ENCODE data around the gene DEF6.
"Not testable (repeated sequence)": the region's sequence is repeated elsewhere in the genome, so short reads cannot be mapped to it uniquely, and the experiment has no call there.

DEF6 gene

DNA sequence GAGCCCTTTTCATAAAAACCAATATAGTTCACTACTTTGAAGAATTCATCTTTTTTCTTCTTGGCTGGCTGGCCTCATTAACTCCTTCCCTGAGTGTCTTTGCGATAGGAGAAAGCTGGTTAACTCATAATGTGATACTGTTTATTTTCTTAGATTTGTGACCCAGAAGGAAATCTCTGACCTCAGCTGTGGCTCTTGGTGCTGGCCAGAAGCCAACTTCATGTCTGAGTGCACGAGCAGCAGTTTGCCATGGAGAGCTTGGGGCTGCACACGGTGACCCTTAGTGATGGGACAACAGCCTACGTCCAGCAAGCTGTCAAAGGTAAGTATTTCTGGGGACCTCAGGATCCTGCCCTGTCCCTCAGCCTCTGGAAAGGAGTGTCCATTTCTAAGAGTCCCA, 16.7 kb upstream of the DEF6 start:
- no peak for DNase-seq

DNA sequence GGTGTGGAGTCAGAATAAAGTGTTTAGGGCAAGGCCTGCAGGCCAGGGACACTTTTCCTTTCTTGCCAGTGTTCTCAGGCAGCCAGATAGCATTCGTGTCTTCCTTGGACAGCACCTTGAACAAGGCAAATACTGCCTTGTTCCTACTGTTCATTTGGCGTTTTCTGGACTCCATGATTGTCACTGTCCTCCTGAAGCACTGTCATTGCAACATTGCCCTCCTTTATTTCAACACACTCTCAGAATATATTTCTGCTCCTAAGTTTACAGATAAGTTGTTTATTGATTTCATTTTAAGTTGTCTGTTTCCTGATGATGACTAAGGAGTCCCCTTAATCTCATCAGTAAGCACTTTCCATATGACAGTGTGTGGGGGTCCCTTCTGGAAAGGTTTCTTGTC, 15.1 kb upstream of the DEF6 start:
- no peak for DNase-seq

- DNase-seq, result no peak
Observed at GRCh38 chr6:35283361-35283760, 14.3 kb upstream of the DEF6 start.

DNA sequence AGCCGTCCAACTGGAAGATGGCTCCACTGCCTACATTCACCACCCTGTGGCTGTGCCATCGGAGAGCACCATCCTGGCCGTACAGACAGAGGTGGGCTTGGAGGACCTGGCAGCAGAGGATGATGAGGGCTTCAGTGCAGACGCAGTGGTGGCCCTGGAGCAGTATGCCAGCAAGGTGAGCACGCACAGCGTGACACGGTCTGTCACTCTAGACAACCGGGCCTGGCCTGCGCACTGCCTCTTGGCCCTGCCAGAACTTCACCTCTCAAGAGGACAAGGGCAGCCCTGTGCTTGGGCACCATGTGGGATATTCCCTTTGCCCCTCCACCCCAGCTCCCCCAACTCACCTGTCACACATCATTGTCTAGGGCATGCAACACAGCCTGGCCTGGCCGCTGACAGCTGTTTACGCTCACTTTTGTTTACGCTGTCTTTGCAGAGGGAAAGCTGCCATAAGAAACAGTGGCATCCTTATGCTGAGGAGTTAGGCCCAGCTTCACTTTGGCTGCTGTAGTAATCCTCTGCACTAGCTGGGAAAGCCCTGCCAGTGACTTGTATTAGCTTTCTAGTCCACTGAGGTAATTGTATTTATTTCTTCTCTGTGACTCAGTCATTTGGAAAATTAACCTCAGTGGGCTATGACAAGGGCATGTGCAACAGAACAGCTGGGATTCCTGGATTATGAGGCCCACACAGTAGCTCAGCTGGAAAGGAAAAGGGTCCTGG, 9.8 kb upstream of the DEF6 start:
- no peak for DNase-seq

DNA sequence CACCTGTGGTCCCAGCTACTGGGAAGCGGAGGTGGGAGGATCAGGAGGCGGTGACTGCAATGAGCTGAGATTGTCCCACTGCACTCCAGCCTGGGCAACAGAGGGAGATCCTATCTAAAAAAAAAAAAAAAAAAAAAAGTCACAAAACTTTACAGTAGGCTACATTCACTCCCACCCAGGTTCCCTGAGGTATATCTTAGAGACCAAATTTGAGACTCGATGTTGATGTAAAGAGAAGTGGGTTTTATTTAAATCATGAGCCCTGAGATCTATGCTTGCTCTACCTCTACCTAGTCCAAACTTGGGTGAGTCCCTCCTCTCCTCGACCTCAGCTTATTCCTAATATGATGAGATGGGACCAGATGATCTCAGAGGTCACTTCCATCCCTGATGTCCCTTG, 8.8 kb upstream of the DEF6 start:
- no peak for DNase-seq

- DNase-seq, result no peak
Observed at GRCh38 chr6:35291491-35291890, 6.1 kb upstream of the DEF6 start.

DNA sequence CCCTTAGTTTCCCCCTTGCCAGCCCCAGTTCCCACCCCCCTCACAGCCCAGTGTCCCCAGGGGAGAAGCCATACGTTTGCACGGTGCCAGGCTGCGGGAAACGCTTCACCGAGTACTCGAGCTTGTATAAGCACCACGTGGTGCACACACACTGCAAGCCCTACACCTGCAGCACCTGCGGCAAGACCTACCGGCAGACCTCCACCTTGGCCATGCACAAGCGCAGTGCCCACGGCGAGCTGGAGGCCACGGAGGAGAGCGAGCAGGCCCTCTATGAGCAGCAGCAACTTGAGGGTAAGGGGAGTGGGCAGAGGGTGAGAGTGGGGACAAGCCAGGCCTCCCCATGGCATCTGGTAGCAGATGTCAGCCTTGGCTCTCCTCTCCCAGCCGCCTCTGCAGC, 5.1 kb upstream of the DEF6 start:
- DNase-seq, result no peak

GRCh38 chr6:35293681-35294080, 3.9 kb upstream of the DEF6 start:
- DNase-seq, result no peak

DNA sequence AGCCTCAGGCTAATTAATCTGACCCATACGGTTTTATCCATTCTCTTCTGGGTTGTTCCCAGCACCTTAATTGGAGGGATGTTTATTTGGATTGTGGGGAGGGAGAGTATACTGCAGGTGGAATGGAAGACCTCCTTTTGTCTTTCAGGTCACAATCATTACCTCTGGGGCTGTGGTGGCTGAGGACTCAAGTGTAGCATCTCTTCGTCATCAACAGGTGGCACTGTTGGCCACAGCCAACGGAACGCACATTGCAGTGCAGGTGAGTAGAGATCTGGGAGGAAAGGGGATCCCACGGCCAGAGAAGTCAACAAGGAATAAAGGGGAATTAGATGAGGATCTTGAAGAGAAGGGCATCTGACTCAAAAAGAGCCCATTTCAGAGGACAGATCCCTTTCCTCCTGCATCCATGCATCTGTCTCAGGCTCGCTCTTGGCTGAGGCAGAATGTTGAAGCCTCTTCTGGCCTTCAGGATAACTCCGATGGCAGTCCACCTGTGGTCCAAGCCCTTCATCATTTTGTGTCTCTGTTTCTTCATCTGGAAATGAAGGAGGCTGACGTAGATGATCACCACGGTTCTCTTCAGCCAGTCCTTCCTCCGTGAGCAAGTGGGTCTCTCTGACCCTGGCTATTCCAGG, 3.2 kb upstream of the DEF6 start:
- DNase-seq, result peak; percentile 25

- no peak for DNase-seq
Observed at GRCh38 chr6:35295036-35295435, 2.6 kb upstream of the DEF6 start.

GRCh38 chr6:35295521-35296315, 1.9 kb upstream of the DEF6 start:
- no peak for DNase-seq

- DNase-seq, result no peak
Observed at GRCh38 chr6:35296931-35297600, 552 bp upstream of the DEF6 start.

- no peak for DNase-seq
Observed at GRCh38 chr6:35298625-35299140, 1.1 kb downstream of the DEF6 start.

DNA sequence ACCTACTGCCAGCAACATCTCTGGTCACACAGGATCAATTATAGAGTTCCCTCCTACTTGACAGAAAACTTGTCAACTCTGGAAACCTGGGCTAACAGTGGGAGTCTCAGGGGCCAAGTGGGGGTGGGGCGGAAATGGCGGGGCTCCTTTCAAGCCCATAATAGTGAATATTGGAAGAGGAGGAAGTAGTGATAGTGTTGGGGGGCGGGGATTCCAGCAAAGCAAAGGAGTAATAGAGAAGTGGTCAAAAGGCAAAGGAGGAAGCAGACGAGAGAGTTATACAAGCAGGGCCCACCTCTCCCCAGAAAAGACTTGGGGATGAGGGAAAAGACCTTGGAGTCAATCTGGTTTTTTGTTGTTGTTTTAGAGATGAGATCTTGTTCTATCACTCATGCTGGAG, 2.1 kb downstream of the DEF6 start:
- no peak for DNase-seq

GRCh38 chr6:35300848-35301247, 3.2 kb downstream of the DEF6 start:
- DNase-seq, result no peak

DNA sequence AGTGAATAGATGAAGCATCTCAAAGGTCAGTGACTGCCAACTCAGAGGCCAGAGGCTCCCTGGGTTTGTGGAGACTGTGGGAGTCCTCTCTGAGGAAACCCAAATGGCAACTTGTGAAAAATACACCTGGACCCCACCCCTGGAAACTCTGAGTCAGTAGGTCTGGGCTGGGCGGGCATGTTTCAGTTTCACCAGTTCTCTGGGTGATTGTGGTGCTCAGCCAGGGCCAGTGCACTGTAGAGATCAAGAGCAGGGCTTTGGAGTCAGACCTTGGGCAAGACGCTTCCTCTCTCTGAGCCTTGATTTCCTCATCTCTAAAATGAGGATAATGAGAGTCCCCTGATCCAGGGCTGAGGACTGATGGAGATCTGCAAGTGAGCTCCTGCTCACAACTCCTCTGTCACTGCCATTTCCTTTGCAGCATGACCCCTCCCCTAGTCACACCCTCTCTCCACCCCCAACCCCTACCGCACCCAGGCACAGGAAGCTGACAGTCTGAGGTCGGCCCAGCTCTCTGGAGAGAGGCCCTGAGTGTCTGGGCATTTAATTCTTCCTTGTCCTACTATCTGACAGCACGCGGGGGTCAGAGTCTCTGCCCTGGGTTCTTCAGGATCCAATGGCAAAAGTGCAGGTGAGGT, 5.1 kb downstream of the DEF6 start:
- peak; percentile 25 for DNase-seq

DNA sequence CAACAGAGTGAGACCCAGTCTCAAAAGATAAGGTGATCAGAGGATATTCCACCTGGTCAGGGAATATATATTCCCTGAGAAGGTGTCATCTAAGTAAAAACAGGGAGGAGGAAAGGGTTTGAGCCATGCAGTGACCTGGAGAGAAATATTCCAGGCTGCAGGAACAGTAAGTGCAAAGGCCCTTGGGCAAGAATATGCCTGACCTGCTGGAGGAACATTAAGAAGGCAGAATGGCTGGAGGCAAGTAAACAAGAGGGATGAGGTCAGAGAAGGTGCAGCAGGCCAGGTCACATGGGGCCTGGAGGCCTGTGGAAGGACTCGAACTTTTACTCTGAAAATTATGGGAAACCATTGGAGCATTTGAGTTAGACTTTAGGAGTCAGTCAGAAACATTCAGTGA, 6.7 kb downstream of the DEF6 start:
- DNase-seq, result no peak

DNA sequence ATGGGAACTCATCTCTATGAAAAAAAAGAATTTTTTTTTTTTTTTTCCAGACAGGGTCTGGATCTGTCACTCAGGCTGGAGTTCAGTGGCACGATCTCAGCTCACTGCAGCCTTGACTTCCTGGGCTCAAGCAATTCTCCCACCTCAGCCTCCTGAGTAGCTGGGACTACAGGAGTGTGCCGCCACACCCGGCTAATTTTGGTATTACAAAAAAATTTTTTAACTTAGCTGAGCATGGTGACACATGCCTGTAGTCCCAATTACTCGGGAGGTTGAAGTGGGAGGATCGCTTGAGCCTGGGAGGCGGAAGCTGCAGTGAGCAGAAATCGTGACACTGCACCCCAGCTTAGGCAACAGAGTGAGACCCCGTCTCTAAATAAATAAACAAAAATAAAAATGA, 7.5 kb downstream of the DEF6 start:
- DNase-seq, result no peak

- not testable (repeated sequence) for DNase-seq
Observed at GRCh38 chr6:35307138-35307537, 9.5 kb downstream of the DEF6 start.

DNA sequence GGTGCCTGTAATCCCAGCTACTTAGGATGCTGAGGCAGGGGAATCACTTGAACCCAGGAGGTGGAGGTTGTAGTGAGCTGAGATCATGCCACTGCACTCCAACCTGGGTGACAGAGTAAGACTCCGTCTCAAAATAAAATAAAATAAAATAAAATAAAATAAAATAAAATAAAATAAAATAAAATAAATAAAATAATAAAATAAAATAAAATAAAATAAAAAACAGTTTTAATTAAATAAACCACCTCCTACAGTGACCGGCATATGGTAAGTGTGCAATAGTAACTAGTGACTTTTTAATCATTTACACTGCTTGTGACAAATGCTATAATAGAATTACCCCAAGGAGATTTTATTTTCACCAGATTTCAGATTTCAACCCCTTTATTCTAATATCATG, 10.9 kb downstream of the DEF6 start:
- not testable (repeated sequence) for DNase-seq

DNA sequence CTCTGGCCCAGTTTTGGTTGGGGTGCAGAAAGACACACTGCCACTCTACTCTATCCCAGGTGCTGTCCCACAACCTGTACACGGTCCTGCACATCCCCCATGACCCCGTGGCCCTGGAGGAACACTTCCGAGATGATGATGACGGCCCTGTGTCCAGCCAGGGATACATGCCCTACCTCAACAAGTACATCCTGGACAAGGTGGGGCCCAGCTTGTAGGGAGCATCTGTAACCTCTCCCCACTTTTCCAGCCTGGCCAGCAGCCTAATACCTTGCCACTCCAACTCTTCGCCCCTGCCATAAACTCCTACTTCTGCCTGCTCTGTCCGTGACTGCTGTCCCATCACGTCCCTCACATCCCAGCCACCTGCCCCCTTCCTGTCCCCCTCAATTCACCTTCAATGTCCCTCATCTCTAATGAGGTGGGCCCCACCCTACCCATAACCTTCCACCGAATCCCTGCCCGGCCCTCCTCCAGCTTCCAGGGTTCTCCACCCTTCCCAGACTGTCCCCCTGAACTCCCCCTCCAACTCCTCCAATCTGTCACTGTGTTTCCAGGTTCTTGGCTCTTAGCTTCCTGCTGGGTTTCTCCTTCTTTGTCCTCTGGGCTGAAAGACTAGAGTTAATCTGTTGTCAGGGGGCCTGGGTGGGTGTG, 12.1 kb downstream of the DEF6 start:
- DNase-seq, result no peak

GRCh38 chr6:35310265-35310831, 12.7 kb downstream of the DEF6 start:
- DNase-seq, result no peak

All from fibroblast of upper back skin (primary cell).